ENCODE data around the gene MMP19. TPM values are rescaled to one million over a fixed set of nuclear protein-coding genes. Genes with fewer than 3 reads are reported as not detected.

The MMP19 gene
- total RNA-seq, 4 donors from 2014 or later: 1.4 to 29.5 (median 7.2) TPM

DNA sequence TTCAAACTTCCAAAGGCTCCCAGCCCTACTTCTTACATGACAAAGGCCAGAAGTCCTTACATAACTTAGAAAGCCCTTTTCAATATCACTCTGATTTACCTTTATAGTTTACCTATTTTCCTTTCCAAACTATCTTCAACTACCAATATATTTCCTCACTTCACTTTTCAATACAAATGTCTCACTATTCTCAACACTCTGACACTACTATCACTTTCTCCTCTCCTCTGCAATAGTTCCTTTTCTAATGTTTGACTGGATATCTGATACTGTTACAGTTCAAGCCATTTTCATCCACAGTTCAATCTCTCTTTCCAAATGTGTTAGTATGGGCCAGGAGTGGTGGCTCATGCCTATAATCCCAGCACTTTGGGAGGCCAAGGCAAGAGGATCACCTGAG lies 28.5 kb downstream of the MMP19 start:
- Histone ChIP-seq H3K36me3 (peaks cover 0 to 31% of the 10 kb centered on the region in 2 donors), H3K27ac (no peak overlapping the region), H3K4me1 (peaks cover 0 to 70% (median 22%) of the 10 kb centered on the region in 3 donors), H3K27me3 (no peaks in the 10 kb centered on the region), H3K4me3 (no peak overlapping the region), H3K9me3 (no peaks in the 10 kb centered on the region)
- TF ChIP-seq POLR2A (IDR thresholded peaks at IDR 0.05) (no peak), EP300 (IDR thresholded peaks at IDR 0.05) (no peak), CTCF (IDR thresholded peaks at IDR 0.05) (no peak), POLR2AphosphoS5 (IDR thresholded peaks at IDR 0.05) (no peak)
- no peak for ATAC-seq

DNA sequence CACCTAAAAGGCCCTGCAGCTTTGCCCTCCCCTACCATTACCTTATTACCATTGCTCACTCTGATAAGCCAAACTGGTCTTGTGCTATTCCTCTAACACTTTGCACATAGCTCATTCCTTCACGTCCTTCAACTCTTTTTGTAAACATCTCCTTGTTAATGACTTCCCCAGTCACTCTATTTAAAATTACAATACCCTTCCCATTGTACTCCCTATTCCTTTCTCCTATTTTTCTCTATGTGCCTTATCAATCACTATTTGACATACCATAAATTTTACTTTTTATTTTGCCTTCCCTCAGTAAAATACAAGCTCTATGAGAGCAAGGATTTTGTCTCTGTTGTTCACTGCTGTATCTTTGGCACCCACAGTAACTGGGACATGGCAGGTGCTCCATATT lies 30.6 kb downstream of the MMP19 start:
- ATAC-seq: no peak
- 11 to 23% methylated on average over 1 of the region's 1 CpG for WGBS, 2 donors (ENCODE audit: low coverage in 1 of 2)
- H3K9me3 ChIP-seq: no peaks in the 10 kb centered on the region
- no peak overlapping the region for H3K4me3 ChIP-seq
- TF ChIP-seq POLR2AphosphoS5 (IDR thresholded peaks at IDR 0.05) (no peak), POLR2A (IDR thresholded peaks at IDR 0.05) (no peak), EP300 (IDR thresholded peaks at IDR 0.05) (no peak), CTCF (IDR thresholded peaks at IDR 0.05) (no peak)
- H3K27me3 ChIP-seq: no peaks in the 10 kb centered on the region
- H3K27ac ChIP-seq: no peak overlapping the region
- peaks cover 0 to 65% (median 16%) of the 10 kb centered on the region in 3 donors for H3K4me1 ChIP-seq
- peaks cover 0 to 50% of the 10 kb centered on the region in 2 donors for H3K36me3 ChIP-seq

DNA sequence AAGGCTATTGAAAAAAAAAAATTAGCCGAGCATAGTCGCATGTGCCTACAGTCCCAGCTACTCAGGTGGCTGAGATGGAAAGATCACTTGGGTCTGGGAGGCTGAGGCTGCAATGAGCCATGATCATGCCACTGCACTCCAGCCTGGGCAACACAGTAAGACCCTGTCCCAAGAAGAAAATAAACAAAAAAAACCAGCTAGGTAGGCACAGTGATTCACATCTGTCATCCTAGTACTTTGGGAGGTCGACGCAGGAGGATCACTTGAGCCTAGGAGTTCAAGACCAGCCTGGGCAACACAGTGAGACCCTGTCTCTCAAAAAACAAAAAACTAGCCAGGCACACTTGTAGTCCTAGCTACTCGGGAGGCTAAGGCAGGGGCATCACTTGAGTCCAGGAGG lies 33.5 kb downstream of the MMP19 start:
- H3K4me1 ChIP-seq: peaks cover 0 to 50% (median 0%) of the 10 kb centered on the region in 3 donors
- ATAC-seq: no peak
- WGBS, 2 donors (ENCODE audit: low coverage in 1 of 2): 79 to 81% methylated on average over 2 of the region's 5 CpGs
- TF ChIP-seq EP300 (IDR thresholded peaks at IDR 0.05) (no peak), CTCF (IDR thresholded peaks at IDR 0.05) (no peak), POLR2AphosphoS5 (IDR thresholded peaks at IDR 0.05) (no peak), POLR2A (IDR thresholded peaks at IDR 0.05) (no peak)
- no peaks in the 10 kb centered on the region for H3K27me3 ChIP-seq
- H3K4me3 ChIP-seq: no peak overlapping the region
- H3K9me3 ChIP-seq: no peaks in the 10 kb centered on the region
- no peak overlapping the region for H3K27ac ChIP-seq
- H3K36me3 ChIP-seq: peaks cover 0 to 41% of the 10 kb centered on the region in 2 donors

- 81 to 90% methylated on average over 7 to 8 of the region's 8 CpGs for WGBS, 2 donors (ENCODE audit: low coverage in 1 of 2)
- TF ChIP-seq CTCF (IDR thresholded peaks at IDR 0.05): no peak
- no peak for TF ChIP-seq POLR2AphosphoS5 (IDR thresholded peaks at IDR 0.05)
- no peak for TF ChIP-seq EP300 (IDR thresholded peaks at IDR 0.05)
- no peak for TF ChIP-seq POLR2A (IDR thresholded peaks at IDR 0.05)
- no peak for ATAC-seq
Measured at GRCh38 chr12:55806982-55807381, 35.8 kb downstream of the MMP19 start.

DNA sequence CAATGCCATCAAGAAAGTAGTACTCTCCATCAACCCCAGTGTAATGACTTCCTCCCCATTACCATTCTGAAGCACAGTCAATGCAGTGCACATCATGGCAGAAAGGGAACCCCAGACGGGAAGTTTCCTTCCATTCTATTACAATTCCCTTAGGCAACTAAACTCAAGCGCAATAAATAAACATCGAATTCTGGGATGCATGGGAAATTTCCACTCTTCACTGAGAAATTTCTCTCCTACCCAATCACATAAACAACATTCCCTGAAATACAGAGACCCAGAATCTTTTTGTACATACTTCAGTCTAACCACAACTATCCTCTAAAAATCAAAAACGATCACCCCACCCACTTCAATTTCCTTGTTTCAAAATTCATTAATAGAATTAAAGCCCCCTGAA lies 45.2 kb downstream of the MMP19 start:
- no peak for ATAC-seq

More at GRCh38 chr12:55806982-55807381, 35.8 kb downstream of the MMP19 start:
- no peak overlapping the region for H3K27ac ChIP-seq
- H3K4me3 ChIP-seq: no peak overlapping the region
- H3K4me1 ChIP-seq: peaks cover 0 to 33% (median 0%) of the 10 kb centered on the region in 3 donors
- H3K36me3 ChIP-seq: peaks cover 0 to 47% of the 10 kb centered on the region in 2 donors
- no peaks in the 10 kb centered on the region for H3K9me3 ChIP-seq
- no peaks in the 10 kb centered on the region for H3K27me3 ChIP-seq

More for the DNA sequence above, 45.2 kb downstream of the MMP19 start:
- peaks cover 3 to 90% of the 10 kb centered on the region in 2 donors for H3K36me3 ChIP-seq
- H3K4me3 ChIP-seq: no peak overlapping the region
- H3K27ac ChIP-seq: no peak overlapping the region
- peaks cover 0 to 8% (median 0%) of the 10 kb centered on the region in 3 donors for H3K4me1 ChIP-seq
- WGBS, 2 donors (ENCODE audit: low coverage in 1 of 2): 72 to 74% methylated on average over 4 of the region's 4 CpGs
- TF ChIP-seq CTCF (IDR thresholded peaks at IDR 0.05) (no peak), POLR2AphosphoS5 (IDR thresholded peaks at IDR 0.05) (no peak), EP300 (IDR thresholded peaks at IDR 0.05) (no peak), POLR2A (IDR thresholded peaks at IDR 0.05) (no peak)
- no peaks in the 10 kb centered on the region for H3K27me3 ChIP-seq
- no peaks in the 10 kb centered on the region for H3K9me3 ChIP-seq

All from gastroesophageal sphincter (tissue), 4 donors.